ENCODE results near the gene MAFB.

GRCh38 chr20:40704828-40705227 lies 15.8 kb upstream of the MAFB start:
- TF ChIP-seq, protein P1, sequence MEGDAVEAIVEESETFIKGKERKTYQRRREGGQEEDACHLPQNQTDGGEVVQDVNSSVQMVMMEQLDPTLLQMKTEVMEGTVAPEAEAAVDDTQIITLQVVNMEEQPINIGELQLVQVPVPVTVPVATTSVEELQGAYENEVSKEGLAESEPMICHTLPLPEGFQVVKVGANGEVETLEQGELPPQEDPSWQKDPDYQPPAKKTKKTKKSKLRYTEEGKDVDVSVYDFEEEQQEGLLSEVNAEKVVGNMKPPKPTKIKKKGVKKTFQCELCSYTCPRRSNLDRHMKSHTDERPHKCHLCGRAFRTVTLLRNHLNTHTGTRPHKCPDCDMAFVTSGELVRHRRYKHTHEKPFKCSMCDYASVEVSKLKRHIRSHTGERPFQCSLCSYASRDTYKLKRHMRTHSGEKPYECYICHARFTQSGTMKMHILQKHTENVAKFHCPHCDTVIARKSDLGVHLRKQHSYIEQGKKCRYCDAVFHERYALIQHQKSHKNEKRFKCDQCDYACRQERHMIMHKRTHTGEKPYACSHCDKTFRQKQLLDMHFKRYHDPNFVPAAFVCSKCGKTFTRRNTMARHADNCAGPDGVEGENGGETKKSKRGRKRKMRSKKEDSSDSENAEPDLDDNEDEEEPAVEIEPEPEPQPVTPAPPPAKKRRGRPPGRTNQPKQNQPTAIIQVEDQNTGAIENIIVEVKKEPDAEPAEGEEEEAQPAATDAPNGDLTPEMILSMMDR (IDR thresholded peaks at IDR 0.05): no peak
- TF ChIP-seq POLR2A (IDR thresholded peaks at IDR 0.05) (no peak), EP300 (IDR thresholded peaks at IDR 0.05) (no peak), POLR2AphosphoS5 (IDR thresholded peaks at IDR 0.05) (no peak)
